ENCODE measurements around the gene GSTA4. TPM values are rescaled to one million over a fixed set of nuclear protein-coding genes. Genes with fewer than 3 reads are reported as not detected.

GSTA4 gene
- total RNA-seq, 2 experiments from 2014 or later: 13.1 to 14.1 TPM

DNA sequence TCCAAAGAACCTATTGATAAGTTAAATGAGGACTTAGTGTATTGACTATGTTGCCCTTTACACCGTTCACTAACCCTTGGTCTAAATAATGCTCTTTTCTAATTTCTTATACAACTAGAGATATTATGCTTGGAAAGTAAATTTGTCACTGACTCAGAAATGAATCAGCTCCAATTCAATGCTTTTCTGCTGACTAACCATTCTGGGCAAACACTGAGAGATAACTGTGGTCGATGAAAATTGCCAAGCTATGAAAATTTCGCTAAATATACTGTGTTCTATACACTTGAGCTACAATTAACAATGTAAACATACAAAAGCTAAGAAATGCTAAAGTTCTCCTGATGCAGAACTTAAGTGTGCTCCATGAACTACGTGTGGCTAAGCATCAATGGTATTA lies 47.0 kb upstream of the GSTA4 start:
- Mint-ChIP-seq H3K27me3 (no peaks in the 10 kb centered on the region), H3K9me3 (no peaks in the 10 kb centered on the region), H3K4me3 (no peak overlapping the region), H3K27ac (no peak overlapping the region), H3K36me3 (ENCODE audit: low read depth) (peaks cover 20% of the 10 kb centered on the region), H3K4me1 (ENCODE audit: low read depth) (peaks cover 2% of the 10 kb centered on the region)
- no peak for DNase-seq
- CTCF ChIA-PET: interaction anchor here (0.5 to 0.6 kb wide), 2 partner anchors 47 to 427 kb away, joined by 3 read pairs; no protein-coding TSS in a partner anchor
- POLR2A ChIA-PET: interaction anchor here (0.8 kb wide), 1 partner anchor 14 kb away, joined by 3 read pairs; no protein-coding TSS in a partner anchor
- intact Hi-C loops (cut with micrococcal nuclease): no loop called here
- ATAC-seq: no peak
- TF ChIP-seq, protein P1, sequence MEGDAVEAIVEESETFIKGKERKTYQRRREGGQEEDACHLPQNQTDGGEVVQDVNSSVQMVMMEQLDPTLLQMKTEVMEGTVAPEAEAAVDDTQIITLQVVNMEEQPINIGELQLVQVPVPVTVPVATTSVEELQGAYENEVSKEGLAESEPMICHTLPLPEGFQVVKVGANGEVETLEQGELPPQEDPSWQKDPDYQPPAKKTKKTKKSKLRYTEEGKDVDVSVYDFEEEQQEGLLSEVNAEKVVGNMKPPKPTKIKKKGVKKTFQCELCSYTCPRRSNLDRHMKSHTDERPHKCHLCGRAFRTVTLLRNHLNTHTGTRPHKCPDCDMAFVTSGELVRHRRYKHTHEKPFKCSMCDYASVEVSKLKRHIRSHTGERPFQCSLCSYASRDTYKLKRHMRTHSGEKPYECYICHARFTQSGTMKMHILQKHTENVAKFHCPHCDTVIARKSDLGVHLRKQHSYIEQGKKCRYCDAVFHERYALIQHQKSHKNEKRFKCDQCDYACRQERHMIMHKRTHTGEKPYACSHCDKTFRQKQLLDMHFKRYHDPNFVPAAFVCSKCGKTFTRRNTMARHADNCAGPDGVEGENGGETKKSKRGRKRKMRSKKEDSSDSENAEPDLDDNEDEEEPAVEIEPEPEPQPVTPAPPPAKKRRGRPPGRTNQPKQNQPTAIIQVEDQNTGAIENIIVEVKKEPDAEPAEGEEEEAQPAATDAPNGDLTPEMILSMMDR (IDR thresholded peaks at IDR 0.05): no peak

DNA sequence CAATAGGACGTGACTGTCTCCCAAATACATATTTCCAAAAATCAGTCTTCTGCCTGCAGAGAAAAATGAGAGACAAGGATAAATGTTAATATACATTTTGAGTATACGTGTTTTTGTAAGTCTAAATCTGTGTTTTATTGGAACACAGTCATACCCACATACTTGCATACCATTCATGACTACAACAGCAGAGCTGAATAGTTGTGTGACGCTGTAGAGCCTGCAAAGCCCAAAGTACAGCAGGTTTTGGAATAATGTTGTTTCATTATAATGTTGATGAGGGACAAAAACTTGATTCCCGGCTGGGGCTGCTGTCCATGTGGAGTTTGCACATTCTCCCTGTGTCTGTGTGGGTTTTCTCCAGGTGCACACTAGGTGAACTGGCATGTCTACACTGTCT lies 46.3 kb upstream of the GSTA4 start:
- Mint-ChIP-seq H3K27me3 (no peaks in the 10 kb centered on the region), H3K4me1 (ENCODE audit: low read depth) (no peaks in the 10 kb centered on the region), H3K9me3 (no peaks in the 10 kb centered on the region), H3K27ac (no peak overlapping the region), H3K4me3 (no peak overlapping the region), H3K36me3 (ENCODE audit: low read depth) (peaks cover 24% of the 10 kb centered on the region)
- TF ChIP-seq, protein P1 (IDR thresholded peaks at IDR 0.05): no peak
- intact Hi-C loops (cut with micrococcal nuclease): no loop called here
- ATAC-seq (no peak), DNase-seq (no peak)
- ChIA-PET CTCF (no interaction called here), POLR2A (no interaction called here)

DNA sequence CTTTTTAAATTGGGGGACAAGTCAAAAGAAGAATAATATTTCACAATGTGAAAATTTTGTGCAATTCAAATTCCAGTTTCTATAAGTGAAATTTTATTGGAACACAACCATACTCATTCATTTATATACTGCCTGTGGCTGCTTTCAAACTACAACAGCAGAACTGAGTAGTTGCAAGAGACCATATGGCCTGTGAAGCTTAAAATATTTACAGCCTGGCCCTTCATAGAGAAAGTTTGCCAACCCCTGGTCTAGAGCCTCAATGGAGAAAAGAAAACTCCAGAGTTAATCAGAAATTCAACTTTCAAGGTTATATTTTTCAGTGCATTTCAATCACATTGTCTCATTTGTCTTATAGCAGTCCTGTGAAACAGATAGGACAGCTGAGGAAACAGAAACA lies 43.5 kb upstream of the GSTA4 start:
- TF ChIP-seq, protein P1 (IDR thresholded peaks at IDR 0.05): no peak
- CTCF ChIA-PET: no interaction called here
- DNase-seq (no peak), ATAC-seq (no peak)
- Mint-ChIP-seq H3K27me3 (no peaks in the 10 kb centered on the region), H3K9me3 (no peaks in the 10 kb centered on the region), H3K36me3 (ENCODE audit: low read depth) (peaks cover 30% of the 10 kb centered on the region), H3K4me3 (no peak overlapping the region), H3K4me1 (ENCODE audit: low read depth) (no peaks in the 10 kb centered on the region), H3K27ac (no peak overlapping the region)
- intact Hi-C loops (cut with micrococcal nuclease): no loop called here
- POLR2A ChIA-PET: no interaction called here

DNA sequence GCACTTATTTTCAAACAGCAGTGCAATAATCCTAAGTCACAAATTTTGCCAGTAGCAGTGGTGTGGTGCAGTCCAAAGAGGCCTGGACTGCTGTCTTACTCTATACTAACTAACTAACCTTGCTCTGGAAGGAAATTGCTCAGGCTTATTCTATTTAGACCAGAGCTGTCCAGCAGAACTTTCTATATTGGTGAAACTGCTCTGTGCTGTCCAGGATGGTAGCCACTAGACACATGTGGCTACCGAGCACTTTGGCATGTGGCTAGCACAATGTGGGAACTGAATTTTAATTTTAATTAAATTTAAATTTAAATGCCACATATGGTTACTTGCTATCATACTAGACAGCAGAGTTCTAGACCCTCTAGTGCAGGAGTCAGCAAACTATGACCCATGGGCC lies 43.1 kb upstream of the GSTA4 start:
- POLR2A ChIA-PET: no interaction called here
- peaks cover 30% of the 10 kb centered on the region for H3K36me3 Mint-ChIP-seq (ENCODE audit: low read depth)
- CTCF ChIA-PET: no interaction called here

DNA sequence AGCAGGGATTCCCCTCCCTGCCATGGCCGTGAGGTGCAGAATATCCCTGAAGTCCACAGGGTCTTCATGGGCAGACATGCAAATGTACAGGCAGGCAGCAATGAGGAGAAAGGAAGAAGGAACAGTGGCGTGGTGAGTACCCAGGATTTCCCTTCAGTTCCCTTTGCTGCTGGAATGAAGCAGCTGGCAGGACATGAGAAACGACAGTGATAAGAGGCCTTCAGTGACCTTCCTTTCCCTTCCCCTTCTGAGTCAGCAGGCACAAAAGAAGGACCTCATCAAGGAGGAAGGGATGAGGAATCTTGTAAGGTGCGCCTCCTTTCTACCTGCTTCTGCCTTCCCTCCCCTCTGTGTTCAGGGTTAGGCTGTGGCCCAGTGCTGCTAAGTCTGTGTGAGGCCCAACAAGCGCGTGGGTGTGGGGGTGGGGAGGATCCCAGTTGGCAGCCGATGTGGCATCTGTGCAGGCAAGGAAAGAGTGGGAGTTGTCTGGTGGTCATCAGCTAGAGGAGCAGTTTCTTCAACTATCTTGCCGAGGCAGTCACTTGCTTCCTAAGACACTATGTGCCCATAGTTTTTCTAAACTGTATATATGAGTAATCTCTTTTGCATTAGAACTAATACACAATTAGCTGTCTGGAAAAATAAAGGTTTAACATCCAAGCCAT lies 40.6 kb upstream of the GSTA4 start:
- no peaks in the 10 kb centered on the region for H3K4me1 Mint-ChIP-seq (ENCODE audit: low read depth)
- H3K4me3 Mint-ChIP-seq: no peak overlapping the region
- no peak for ATAC-seq
- peaks cover 26% of the 10 kb centered on the region for H3K36me3 Mint-ChIP-seq (ENCODE audit: low read depth)
- H3K9me3 Mint-ChIP-seq: no peaks in the 10 kb centered on the region
- H3K27ac Mint-ChIP-seq: no peak overlapping the region
- DNase-seq: no peak
- no peaks in the 10 kb centered on the region for H3K27me3 Mint-ChIP-seq
- ChIA-PET CTCF (no interaction called here), POLR2A (no interaction called here)
- intact Hi-C loops (cut with micrococcal nuclease): no loop called here
- TF ChIP-seq, protein P1 (IDR thresholded peaks at IDR 0.05): no peak

More for the DNA sequence above, 43.1 kb upstream of the GSTA4 start:
- ATAC-seq (no peak), DNase-seq (no peak)
- H3K4me1 Mint-ChIP-seq (ENCODE audit: low read depth): no peaks in the 10 kb centered on the region
- H3K27me3 Mint-ChIP-seq: no peaks in the 10 kb centered on the region
- H3K4me3 Mint-ChIP-seq: no peak overlapping the region
- TF ChIP-seq, protein P1 (IDR thresholded peaks at IDR 0.05): no peak
- no peak overlapping the region for H3K27ac Mint-ChIP-seq
- H3K9me3 Mint-ChIP-seq: no peaks in the 10 kb centered on the region
- intact Hi-C loops (cut with micrococcal nuclease): no loop called here

Measured in activated CD8-positive, alpha-beta T cell treated with anti-CD3 and anti-CD28 coated beads for 36 hours (primary cell).